Activated CD4-positive, alpha-beta T cell treated with anti-CD3 and anti-CD28 coated beads, Interleukin-2, amount 10 ng/mL, durations not matched to agents 24 days and 14 days (primary cell): ENCODE results near the gene ZBTB7B. TPM values are rescaled to one million over a fixed set of nuclear protein-coding genes. Genes with fewer than 3 reads are reported as not detected.

Experiments
- DNase-seq: peaks from one replicate; pipeline ENCODE4 v3.0.0; 2022
- H3K27ac Mint-ChIP-seq: one replicate; pipeline ENCODE4 v1.8.0; 2022; ENCODE audit warnings: mild to moderate bottlenecking, mixed read lengths
- H3K27me3 Mint-ChIP-seq: one replicate; pipeline ENCODE4 v1.8.0; 2022; ENCODE audit warnings: mixed read lengths
- H3K36me3 Mint-ChIP-seq: one replicate; pipeline ENCODE4 v1.8.0; 2022; ENCODE audit warnings: low read depth, mild to moderate bottlenecking, mixed read lengths
- H3K4me1 Mint-ChIP-seq: one replicate; pipeline ENCODE4 v1.8.0; 2021; ENCODE audit warnings: mixed read lengths
- H3K4me3 Mint-ChIP-seq: one replicate; pipeline ENCODE4 v1.8.0; 2022; ENCODE audit warnings: mild to moderate bottlenecking, moderate library complexity, mixed read lengths
- H3K9me3 Mint-ChIP-seq: one replicate; pipeline ENCODE4 v1.8.0; 2021; ENCODE audit warnings: mixed read lengths
- intact Hi-C: fragments of 100-400 bp; cut with micrococcal nuclease; formaldehyde crosslinking; loops from one replicate; pipeline ENCODE4 v1.15.1; 2023
- total RNA-seq: library from RNA; stranded (reverse); gene quantifications from 2 replicates; pipeline ENCODE4 v1.2.3, GENCODE V29; 2022

Gene ZBTB7B
- total RNA-seq, 1 donor from 2014 or later = 150 TPM

- Mint-ChIP-seq H3K9me3 (no peaks in the 10 kb centered on the region), H3K27me3 (no peaks in the 10 kb centered on the region), H3K4me1 (peaks cover 40% of the 10 kb centered on the region), H3K27ac (peak overlapping the region; percentile 93), H3K4me3 (peak overlapping the region; percentile 99), H3K36me3 (peaks cover 9% of the 10 kb centered on the region)
- intact Hi-C loops = loop anchor here (1.0 kb wide), 4 partner anchors 16 to 62 kb away; partner anchors contain the start of genes CKS1B, FLAD1 and PYGO2
- DNase-seq = peak; percentile 90
Observed at GRCh38 chr1:154998818-154999570, 3.6 kb upstream of the ZBTB7B start.

GRCh38 chr1:154999571-155000410 is 2.8 kb upstream of the ZBTB7B start:
- Mint-ChIP-seq H3K36me3 (peaks cover 12% of the 10 kb centered on the region), H3K4me1 (peaks cover 44% of the 10 kb centered on the region), H3K27me3 (no peaks in the 10 kb centered on the region), H3K27ac (peak overlapping the region; percentile 93), H3K9me3 (no peaks in the 10 kb centered on the region), H3K4me3 (peak overlapping the region; percentile 99)
- intact Hi-C loops = loop anchor here (1.0 to 5.0 kb wide), 10 partner anchors 9 to 441 kb away; partner anchors contain the start of genes CKS1B, EFNA4, FLAD1 and PBXIP1
- DNase-seq = peak; percentile 84

- H3K9me3 Mint-ChIP-seq = no peaks in the 10 kb centered on the region
- H3K36me3 Mint-ChIP-seq = peaks cover 12% of the 10 kb centered on the region
- H3K4me3 Mint-ChIP-seq = peak overlapping the region; percentile 99
- peaks cover 47% of the 10 kb centered on the region for H3K4me1 Mint-ChIP-seq
- no peak for DNase-seq
- peak overlapping the region; percentile 93 for H3K27ac Mint-ChIP-seq
- no peaks in the 10 kb centered on the region for H3K27me3 Mint-ChIP-seq
- intact Hi-C loops = loop anchor here (1.0 to 5.0 kb wide), 6 partner anchors 8 to 442 kb away; partner anchors contain the start of genes EFNA4, PBXIP1, SLC50A1 and UBE2Q1
Observed at GRCh38 chr1:155000411-155000725, 2.2 kb upstream of the ZBTB7B start.

GRCh38 chr1:155000726-155001424 is 1.7 kb upstream of the ZBTB7B start:
- Mint-ChIP-seq H3K36me3 (peaks cover 15% of the 10 kb centered on the region), H3K4me1 (peaks cover 50% of the 10 kb centered on the region), H3K27ac (peak overlapping the region; percentile 93), H3K4me3 (peak overlapping the region; percentile 99), H3K9me3 (no peaks in the 10 kb centered on the region), H3K27me3 (no peaks in the 10 kb centered on the region)
- peak; percentile 96 for DNase-seq
- intact Hi-C loops = loop anchor here (1.0 to 5.0 kb wide), 7 partner anchors 7 to 442 kb away; partner anchors contain the start of genes EFNA4, PBXIP1, SLC50A1 and UBE2Q1

GRCh38 chr1:155001425-155001674 is 1.3 kb upstream of the ZBTB7B start:
- Mint-ChIP-seq H3K4me3 (peak overlapping the region; percentile 99), H3K9me3 (no peaks in the 10 kb centered on the region), H3K27me3 (no peaks in the 10 kb centered on the region), H3K4me1 (peaks cover 53% of the 10 kb centered on the region), H3K27ac (peak overlapping the region; percentile 93), H3K36me3 (peaks cover 16% of the 10 kb centered on the region)
- intact Hi-C loops = loop anchor here (1.0 to 5.0 kb wide), 5 partner anchors 16 to 443 kb away; partner anchors contain the start of genes EFNA4, SLC50A1 and UBE2Q1
- no peak for DNase-seq

DNA sequence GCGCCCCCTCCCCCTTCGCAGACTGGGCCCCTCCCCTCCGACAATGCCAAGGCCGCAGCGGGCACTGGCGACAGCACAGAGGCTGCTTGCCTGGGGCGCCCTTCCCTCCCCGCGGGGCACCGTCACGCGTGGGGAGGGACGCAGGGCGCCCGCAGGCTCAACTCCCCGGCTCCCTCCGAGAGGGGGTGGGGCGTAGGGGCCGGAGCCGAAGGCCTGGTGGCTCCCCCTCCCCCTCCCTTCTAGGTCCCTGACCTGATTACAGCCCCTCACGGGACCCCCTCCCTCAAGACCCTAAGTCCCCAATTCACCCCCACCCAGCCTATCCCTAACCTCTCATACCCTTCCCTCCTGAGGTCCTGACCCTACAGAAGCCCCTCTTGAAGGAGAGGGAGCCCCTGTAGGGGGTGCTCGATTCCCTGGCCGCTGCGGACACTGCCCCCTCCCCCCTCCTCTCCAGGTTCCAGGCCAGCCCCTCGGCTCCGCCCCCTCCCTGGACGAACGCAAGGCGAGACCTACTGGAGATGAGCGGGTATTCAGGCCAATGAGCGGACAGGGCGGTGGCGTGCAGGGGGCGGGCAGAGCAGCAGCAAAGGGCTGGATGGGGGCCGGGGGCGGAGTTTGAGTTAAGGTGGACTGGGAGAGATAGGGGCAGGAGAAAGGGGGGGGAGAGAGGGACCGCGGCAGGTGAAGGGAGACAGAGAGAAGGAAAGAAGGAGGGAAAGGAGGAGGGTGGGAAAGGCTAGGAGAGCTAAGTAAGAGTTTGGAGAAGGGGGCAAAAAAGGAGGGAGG is 733 bp upstream of the ZBTB7B start:
- intact Hi-C loops = loop anchor here (1.0 to 5.0 kb wide), 6 partner anchors 15 to 443 kb away; partner anchors contain the start of genes EFNA4, SLC50A1 and UBE2Q1
- peaks cover 20% of the 10 kb centered on the region for H3K36me3 Mint-ChIP-seq
- no peaks in the 10 kb centered on the region for H3K27me3 Mint-ChIP-seq
- H3K4me1 Mint-ChIP-seq = peaks cover 58% of the 10 kb centered on the region
- DNase-seq = peak; percentile 99
- H3K27ac Mint-ChIP-seq = peak overlapping the region; percentile 98
- H3K9me3 Mint-ChIP-seq = no peaks in the 10 kb centered on the region
- H3K4me3 Mint-ChIP-seq = peak overlapping the region; percentile 99

DNA sequence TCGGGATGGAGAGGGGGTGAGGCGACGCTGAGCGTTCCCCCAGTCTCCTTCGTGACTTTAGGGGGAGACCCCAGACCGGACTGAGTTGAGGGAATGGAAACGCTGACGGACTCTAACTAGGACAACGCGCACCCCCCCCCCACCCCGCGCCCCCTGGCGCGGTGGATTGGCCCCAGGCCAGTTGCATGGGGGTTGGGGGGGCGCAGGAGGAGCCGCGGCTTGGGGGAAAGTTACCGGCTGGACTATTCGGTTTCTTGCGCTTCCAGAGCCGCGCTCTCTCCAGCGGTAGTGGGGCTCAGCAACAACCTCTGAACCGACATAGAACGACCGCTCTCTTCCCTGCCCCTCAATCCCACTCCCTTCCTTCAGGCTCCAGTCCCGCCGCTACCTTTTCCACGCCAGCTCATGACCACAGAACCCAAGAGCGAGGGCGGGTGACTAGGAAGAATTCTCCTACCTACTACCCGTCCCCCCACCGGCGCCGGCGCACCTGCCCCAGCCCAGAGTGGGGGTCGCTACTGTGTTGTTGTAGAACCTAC is 694 bp downstream of the ZBTB7B start:
- Mint-ChIP-seq H3K9me3 (no peaks in the 10 kb centered on the region), H3K27me3 (no peaks in the 10 kb centered on the region), H3K27ac (peak overlapping the region; percentile 96), H3K36me3 (peaks cover 20% of the 10 kb centered on the region), H3K4me3 (peak overlapping the region; percentile 99), H3K4me1 (peaks cover 54% of the 10 kb centered on the region)
- intact Hi-C loops = loop anchor here (2.0 to 5.0 kb wide), 4 partner anchors 59 to 189 kb away; partner anchors contain the start of genes EFNA4 and SLC50A1
- peak; percentile 75 for DNase-seq

DNA sequence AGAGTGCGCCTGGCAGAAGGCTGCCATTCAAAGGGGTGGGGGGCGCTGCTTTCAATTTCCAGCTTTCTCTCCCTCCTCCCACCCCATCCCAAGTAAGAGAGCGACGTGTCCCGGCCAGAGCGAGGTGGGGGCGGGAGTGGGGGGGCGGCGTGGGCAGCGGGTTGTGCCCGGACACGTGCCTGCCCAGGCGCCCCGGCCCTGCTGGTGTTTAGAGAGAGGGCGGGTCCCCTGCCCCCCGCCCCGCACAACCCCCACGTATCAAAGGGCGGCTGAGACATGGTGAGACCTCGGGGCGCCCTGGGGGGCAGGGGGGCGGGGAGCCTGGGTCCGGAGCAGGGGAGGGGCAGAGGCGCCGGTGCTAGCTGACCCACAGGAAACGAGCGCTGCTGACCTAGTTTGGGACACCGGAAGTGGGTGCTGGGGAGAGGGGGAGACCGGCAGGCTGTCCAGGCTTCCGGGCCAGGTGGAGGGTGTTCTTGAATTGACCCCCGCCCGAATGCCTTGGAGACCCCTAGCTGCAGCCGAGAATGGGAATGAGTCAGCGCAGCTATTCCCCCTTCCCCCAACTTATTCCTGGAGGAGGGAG is 1.3 kb downstream of the ZBTB7B start:
- Mint-ChIP-seq H3K27me3 (no peaks in the 10 kb centered on the region), H3K36me3 (peaks cover 23% of the 10 kb centered on the region), H3K27ac (peak overlapping the region; percentile 96), H3K4me3 (peak overlapping the region; percentile 99), H3K4me1 (peaks cover 54% of the 10 kb centered on the region), H3K9me3 (no peaks in the 10 kb centered on the region)
- intact Hi-C loops = loop anchor here (2.0 to 5.0 kb wide), 4 partner anchors 58 to 188 kb away; partner anchors contain the start of genes EFNA4 and SLC50A1
- DNase-seq = peak; percentile 77

DNA sequence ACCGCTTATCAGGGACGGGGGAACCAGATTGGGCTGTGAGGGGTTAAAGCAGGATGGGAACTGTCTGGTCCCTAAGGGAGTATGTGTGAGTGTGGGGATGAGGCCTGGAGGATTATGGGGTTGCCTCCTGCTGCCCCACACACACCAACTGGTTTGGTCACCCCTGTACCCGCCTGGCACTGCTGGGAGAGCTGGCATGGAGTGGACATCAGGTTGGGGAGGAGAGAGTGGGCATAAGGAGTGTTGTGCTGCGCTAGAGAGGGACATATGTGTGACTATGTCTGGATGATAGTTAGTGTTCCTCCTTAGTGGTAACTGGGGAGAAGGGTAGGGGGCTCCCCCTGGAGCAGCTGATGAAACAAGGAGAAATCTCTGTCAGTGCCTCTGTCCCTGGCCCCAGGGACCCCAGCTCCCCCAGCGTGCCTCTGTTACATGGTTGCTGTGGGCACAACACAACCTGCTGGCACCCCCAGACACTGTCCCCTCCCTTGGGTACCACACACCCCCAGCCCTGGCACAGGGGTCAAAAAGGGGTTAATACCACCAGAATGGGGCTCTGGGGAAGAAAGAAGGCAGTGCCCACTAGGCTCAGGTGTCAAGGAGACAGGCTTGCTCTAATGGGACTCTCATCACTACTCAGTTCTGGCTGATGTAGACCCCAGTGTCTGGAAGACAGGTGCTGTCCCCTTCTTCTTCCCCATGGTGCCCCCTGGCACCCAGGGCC is 1.9 kb downstream of the ZBTB7B start:
- H3K9me3 Mint-ChIP-seq = no peaks in the 10 kb centered on the region
- no peaks in the 10 kb centered on the region for H3K27me3 Mint-ChIP-seq
- no peak for DNase-seq
- intact Hi-C loops = loop anchor here (5.0 kb wide), 4 partner anchors 58 to 257 kb away; partner anchors contain the start of genes EFNA4 and SLC50A1
- peaks cover 50% of the 10 kb centered on the region for H3K4me1 Mint-ChIP-seq
- H3K27ac Mint-ChIP-seq = peak overlapping the region; percentile 94
- H3K4me3 Mint-ChIP-seq = peak overlapping the region; percentile 99
- peaks cover 29% of the 10 kb centered on the region for H3K36me3 Mint-ChIP-seq

- no peaks in the 10 kb centered on the region for H3K27me3 Mint-ChIP-seq
- H3K36me3 Mint-ChIP-seq = peaks cover 36% of the 10 kb centered on the region
- intact Hi-C loops = loop anchor here (5.0 kb wide), 1 partner anchor 258 kb away; no protein-coding TSS in a partner anchor
- H3K27ac Mint-ChIP-seq = peak overlapping the region; percentile 96
- peak overlapping the region; percentile 99 for H3K4me3 Mint-ChIP-seq
- no peaks in the 10 kb centered on the region for H3K9me3 Mint-ChIP-seq
- H3K4me1 Mint-ChIP-seq = peaks cover 49% of the 10 kb centered on the region
- peak; percentile 66 for DNase-seq
Observed at GRCh38 chr1:155005076-155006011, 2.7 kb downstream of the ZBTB7B start.

DNA sequence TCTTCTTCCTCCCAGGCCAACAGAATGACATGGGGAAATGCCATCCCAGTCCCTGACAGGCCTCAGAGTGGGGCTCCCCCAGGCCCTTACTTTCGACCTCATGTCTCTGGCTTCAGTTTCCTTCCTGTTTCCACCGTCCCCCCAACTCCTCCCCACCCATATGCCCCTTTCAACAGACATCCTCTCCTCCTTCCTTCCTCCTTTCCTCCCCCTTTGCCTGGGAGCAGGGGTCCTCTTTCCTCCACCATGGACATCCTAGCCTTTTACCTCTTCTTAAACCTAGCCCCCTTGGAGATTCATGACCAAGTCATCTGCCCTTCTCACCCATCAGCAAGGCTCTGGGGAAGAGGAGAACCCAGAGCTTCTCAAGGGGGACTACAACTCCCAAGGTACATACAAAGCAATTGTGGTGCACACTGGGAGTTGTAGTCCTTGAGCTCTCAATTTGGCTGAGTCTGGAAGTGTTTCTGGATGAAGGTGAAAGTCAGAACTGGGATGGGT is 4.0 kb downstream of the ZBTB7B start:
- peak; percentile 85 for DNase-seq
- H3K27ac Mint-ChIP-seq = peak overlapping the region; percentile 96
- H3K36me3 Mint-ChIP-seq = peaks cover 43% of the 10 kb centered on the region
- no peaks in the 10 kb centered on the region for H3K9me3 Mint-ChIP-seq
- intact Hi-C loops = loop anchor here (5.0 kb wide), 1 partner anchor 259 kb away; no protein-coding TSS in a partner anchor
- peaks cover 53% of the 10 kb centered on the region for H3K4me1 Mint-ChIP-seq
- no peaks in the 10 kb centered on the region for H3K27me3 Mint-ChIP-seq
- peak overlapping the region; percentile 99 for H3K4me3 Mint-ChIP-seq
